HepG2 (cell line): ENCODE measurements around the gene NLRC5. TPM values are rescaled to one million over a fixed set of nuclear protein-coding genes. Genes with fewer than 3 reads are reported as not detected.

Experiments
- ATRX ChIP-seq: sonication (generic); formaldehyde crosslinking; IDR thresholded peaks from 2 replicates; pipeline ENCODE4 v1.4.0; 2020; ENCODE audit warnings: missing genetic modification reagents, borderline replicate concordance
- BCL6 ChIP-seq: IDR thresholded peaks from 2 replicates; pipeline ENCODE4 v1.6.1; 2016; ENCODE audit warnings: missing genetic modification reagents, missing compliant biosample characterization
- BHLHE40 ChIP-seq: IDR thresholded peaks from 2 replicates; pipeline ENCODE4 v1.6.1; 2011; ENCODE audit warnings: low read length, improper control_type of control experiment
- CENPT ChIP-seq: sonication (generic); formaldehyde crosslinking; IDR thresholded peaks from 2 replicates; pipeline ENCODE4 v1.8.0; 2022; ENCODE audit warnings: low read depth, mild to moderate bottlenecking, moderate library complexity, missing genetic modification reagents
- EHMT2 ChIP-seq: fragments of 200-600 bp; sonication (generic); IDR thresholded peaks from 2 replicates; pipeline ENCODE4 v1.7.0; 2017; ENCODE audit warnings: antibody characterized with exemption, low read depth, low read length, borderline replicate concordance
- FLYWCH1 ChIP-seq: sonication (generic); formaldehyde crosslinking; IDR thresholded peaks from 2 replicates; pipeline ENCODE4 v1.8.1; 2023; ENCODE audit warnings: mild to moderate bottlenecking, missing genetic modification reagents
- FOSL2 ChIP-seq: sonication (generic); formaldehyde crosslinking; IDR thresholded peaks from 2 replicates; pipeline ENCODE4 v1.4.0; 2020; ENCODE audit warnings: missing genetic modification reagents
- GATA4 ChIP-seq: sonication (generic); IDR thresholded peaks from 2 replicates; pipeline ENCODE4 v1.6.1; 2016; ENCODE audit warnings: antibody characterized with exemption, low read depth, borderline replicate concordance
- KLF11 ChIP-seq: IDR thresholded peaks from 2 replicates; pipeline ENCODE4 v1.6.1; 2016; ENCODE audit warnings: missing compliant biosample characterization
- MAFG ChIP-seq: sonication (generic); formaldehyde crosslinking; IDR thresholded peaks from 2 replicates; pipeline ENCODE4 v1.5.1; 2020; ENCODE audit warnings: mild to moderate bottlenecking, missing genetic modification reagents
- MAFK ChIP-seq, 2 experiments: IDR thresholded peaks in 1 of 2; conservative IDR thresholded peaks in 1 of 2; 2 replicates each; pipeline ENCODE4 v1.6.1; 2011; ENCODE audit warnings: improper control_type of control experiment in 2 of 2, low read length in 2 of 2
- MNT ChIP-seq: fragments of 450-650 bp; IDR thresholded peaks from 2 replicates; pipeline ENCODE4 v1.6.1; 2016
- PHF20 ChIP-seq: sonication (generic); formaldehyde crosslinking; IDR thresholded peaks from 2 replicates; pipeline ENCODE4 v1.5.0; 2020; ENCODE audit warnings: mild to moderate bottlenecking, missing genetic modification reagents
- PPARG ChIP-seq: conservative IDR thresholded peaks from 2 replicates; pipeline ENCODE4 v1.6.1; 2016; ENCODE audit warnings: missing biosample characterization, missing genetic modification reagents
- SPEN ChIP-seq: sonication (generic); formaldehyde crosslinking; IDR thresholded peaks from 2 replicates; pipeline ENCODE4 v1.5.1; 2020; ENCODE audit warnings: low read depth, mild to moderate bottlenecking, missing genetic modification reagents
- THAP8 ChIP-seq: sonication (generic); formaldehyde crosslinking; IDR thresholded peaks from 2 replicates; pipeline ENCODE4 v1.5.1; 2020; ENCODE audit warnings: missing genetic modification reagents, mild to moderate bottlenecking, borderline replicate concordance
- YEATS4 ChIP-seq: sonication (generic); formaldehyde crosslinking; IDR thresholded peaks from 2 replicates; pipeline ENCODE4 v1.4.0; 2020; ENCODE audit warnings: missing genetic modification reagents, borderline replicate concordance
- ZNF17 ChIP-seq: sonication (generic); formaldehyde crosslinking; IDR thresholded peaks from 2 replicates; pipeline ENCODE4 v1.5.0; 2020; ENCODE audit warnings: mild to moderate bottlenecking, missing genetic modification reagents
- ZNF264 ChIP-seq: sonication (generic); formaldehyde crosslinking; IDR thresholded peaks from 2 replicates; pipeline ENCODE4 v1.4.0; 2020; ENCODE audit warnings: missing genetic modification reagents
- ZNF326 ChIP-seq: sonication (generic); formaldehyde crosslinking; IDR thresholded peaks from 2 replicates; pipeline ENCODE4 v1.4.0; 2020; ENCODE audit warnings: missing genetic modification reagents, borderline replicate concordance
- ZNF354B ChIP-seq: sonication (generic); formaldehyde crosslinking; IDR thresholded peaks from 2 replicates; pipeline ENCODE4 v1.8.0; 2022; ENCODE audit warnings: mild to moderate bottlenecking, missing genetic modification reagents
- ZNF597 ChIP-seq: sonication (generic); formaldehyde crosslinking; IDR thresholded peaks from 2 replicates; pipeline ENCODE4 v1.5.0; 2020; ENCODE audit warnings: missing genetic modification reagents
- ZNF777 ChIP-seq: sonication (generic); formaldehyde crosslinking; IDR thresholded peaks from 2 replicates; pipeline ENCODE4 v1.4.0; 2020; ENCODE audit warnings: missing genetic modification reagents
- ZSCAN5A ChIP-seq: sonication (generic); formaldehyde crosslinking; IDR thresholded peaks from 2 replicates; pipeline ENCODE4 v1.8.0; 2022; ENCODE audit warnings: mild to moderate bottlenecking, missing genetic modification reagents, borderline replicate concordance
- ZUFSP ChIP-seq: sonication (generic); formaldehyde crosslinking; IDR thresholded peaks from 2 replicates; pipeline ENCODE4 v1.9.0; 2021; ENCODE audit warnings: missing genetic modification reagents, mild to moderate bottlenecking, borderline replicate concordance
- polyA plus RNA-seq, 8 experiments: library from polyadenylated mRNA; depleted of rRNA in 3 of 8; stranded (reverse) in 7 of 8; unstranded in 1 of 8; fragments of >200 nt; fragmentation: Illumina TruSeq in 4 of 8; extraction: Trizol in 4 of 8; gene quantifications; 2 replicates each; pipeline versions ENCODE4 v1.2.1 to v1.2.3, GENCODE V29; 2011 to 2016; ENCODE audit warnings: low read depth in 4 of 8, missing spikeins in 1 of 8, mixed read lengths in 1 of 8; ENCODE audit not compliant: insufficient read depth in 1 of 8
- total RNA-seq, 5 experiments: library from RNA; depleted of rRNA; stranded (reverse); fragments of >200 nt; fragmentation: Illumina TruSeq; extraction: Trizol; gene quantifications; 2 replicates each; pipeline ENCODE4 v1.2.3, GENCODE V29; 2016; ENCODE audit warnings: low read depth in 1 of 5

Gene NLRC5
- total and polyA plus RNA-seq, 2 of the 13 experiments (the other 11 are each of a cell fraction or from before 2014, with no cell fraction given), result 6.3 to 12.7 TPM

GRCh38 chr16:57091975-57092785 is 102.8 kb downstream of the NLRC5 start, which contains the start of gene CPNE2 (continued):
- TF ChIP-seq MAFK (conservative IDR thresholded peaks at IDR 0.05 in 1 of 2, IDR thresholded peaks at IDR 0.05 in 1 of 2; ENCODE audit: low read length in 2 of 2) (no peak), CENPT (CRISPR knock-in tag) (no peak), ZNF777 (CRISPR knock-in tag) (peak; percentile 52; the same call in 1 of the 2 replicates), ZSCAN5A (CRISPR knock-in tag) (no peak), ZNF354B (CRISPR knock-in tag) (no peak), FLYWCH1 (CRISPR knock-in tag) (no peak), FOSL2 (CRISPR knock-in tag) (no peak), KLF11 (no peak), BCL6 (no peak), GATA4 (no peak), EHMT2 (no peak), ATRX (no peak), MAFG (CRISPR knock-in tag) (no peak), PPARG (CRISPR knock-in tag) (no peak), PHF20 (no peak), YEATS4 (no peak), ZNF17 (CRISPR knock-in tag) (no peak), SPEN (0 out of 2 replicates have a peak, but pooled peaks have one; percentile 7), BHLHE40 (no peak), ZUFSP (CRISPR knock-in tag) (no peak), THAP8 (CRISPR knock-in tag) (no peak), ZNF264 (no peak), MNT (no peak), ZNF326 (CRISPR knock-in tag) (no peak), ZNF597 (no peak)
